Pancreas (tissue), 10 donors: ENCODE data around the gene DNPH1. TPM values are rescaled to one million over a fixed set of nuclear protein-coding genes. Genes with fewer than 3 reads are reported as not detected.

Experiments
- ATAC-seq, 4 donors: fragments of 200-7000 bp; cut with Tn5 transposase; one replicate each; pipeline versions ENCODE4 v1.8.0 to v1.9.1; 2020; ENCODE audit warnings: mild to moderate bottlenecking in 4 of 4, moderate library complexity in 4 of 4
- DNase-seq, 6 donors: peaks; one replicate each; pipeline ENCODE4 v3.0.0-alpha.2; 2020
- FAIRE-seq: peaks from 2 replicates; lab custom pipeline; 2012; peaks lifted over from hg19 to GRCh38; lab: Jason Lieb, UNC
- H3K27ac ChIP-seq, 4 donors: fragments of 200-600 bp; sonication (generic); 1 replicate in 3 of 4; 2 replicates in 1 of 4; pipeline versions ENCODE4 v1.5.0 to v1.8.0; 2020
- H3K27me3 ChIP-seq, 4 donors: fragments of 200-600 bp; one replicate each; pipeline ENCODE4 v1.8.0; 2021
- H3K36me3 ChIP-seq, 3 donors: fragments of 200-600 bp; sonication (generic) in 1 of 3; one replicate each; pipeline versions ENCODE4 v1.5.0 to v1.8.0; 2020 to 2021
- H3K4me1 ChIP-seq, 3 donors: fragments of 200-600 bp; one replicate each; pipeline ENCODE4 v1.8.0; 2021
- H3K4me3 ChIP-seq, 4 donors: fragments of 200-600 bp; sonication (generic) in 2 of 4; one replicate each; pipeline versions ENCODE4 v1.5.0 to v1.8.0; 2020 to 2021
- H3K9me3 ChIP-seq, 4 donors: fragments of 200-600 bp; one replicate each; pipeline ENCODE4 v1.8.0; 2021
- CTCF ChIP-seq, 4 donors: fragments of 200-600 bp; sonication (generic) in 3 of 4; IDR thresholded peaks; one replicate each; pipeline versions ENCODE4 v1.5.0 to v1.8.0; 2021; ENCODE audit warnings: antibody characterized with exemption in 4 of 4
- WGBS, 2 donors: extraction: QIAGEN DNeasy Blood & Tissue Kit; methylation state at CpG; one replicate each; pipeline ENCODE4 v1.1.7; 2013; 5-methylcytosine and 5-hydroxymethylcytosine counted together
- intact Hi-C, 3 donors: fragments of 100-400 bp; cut with DNase I; formaldehyde crosslinking; loops; one replicate each; pipeline versions ENCODE4 v1.11.1 to v1.14.2; 2022
- polyA plus RNA-seq, 2 donors: library from polyadenylated mRNA; stranded (reverse); fragments of 200-250 nt; gene quantifications; one replicate each; pipeline ENCODE4 v1.2.3, GENCODE V29; 2013
- total RNA-seq, 6 donors: library from RNA; stranded (reverse); fragmentation: NEBNext Ultra II Directional in 4 of 6; extraction: Animal tissue kit (Norgen Biotek cat#: 25700) in 4 of 6; gene quantifications; one replicate each; pipeline versions ENCODE4 v1.2.1 to v1.2.4, GENCODE V29; 2021 to 2023
- donor health status: healthy with polysubstance abuse.
- donor health status: DM: no; HTN: no; CAD: no; lungs with moderate emphysema.
- donor health status: DM: no; HTN: no; CAD: no.
- donor health status: control.
- donor health status: control.
- donor health status: Bipolar disorder and iron deficiency.
- donor health status: DM: yes; HTN: yes; CAD: no.
- donor health status: DM: no; HTN: no; CAD: no.
- donor health status: DM: no; HTN: no; CAD: no.
- donor health status: DM: yes; HTN: yes; CAD: no.

The DNPH1 gene
- total and polyA plus RNA-seq, 8 donors, result 19.9 to 73.3 (median 43.2) TPM

- DNase-seq (no peak), FAIRE-seq (no peak), ATAC-seq (no peak)
- 69 to 70% methylated on average over 5 of the region's 5 CpGs for WGBS, 2 donors
- Histone ChIP-seq H3K27ac (no peak overlapping the region), H3K27me3 (no peaks in the 10 kb centered on the region), H3K4me3 (no peak overlapping the region), H3K9me3 (no peaks in the 10 kb centered on the region), H3K4me1 (peaks cover 0 to 6% (median 0%) of the 10 kb centered on the region in 3 donors), H3K36me3 (peaks cover 5 to 27% (median 15%) of the 10 kb centered on the region in 3 donors)
- TF ChIP-seq CTCF (IDR thresholded peaks at IDR 0.05), result no peak
- intact Hi-C loops, result no loop called here
These were observed 48.3 kb downstream of the DNPH1 start for GRCh38 chr6:43180985-43181384.

- no peak for TF ChIP-seq CTCF (IDR thresholded peaks at IDR 0.05)
- H3K9me3 ChIP-seq, result no peaks in the 10 kb centered on the region
- DNase-seq (no peak), FAIRE-seq (no peak), ATAC-seq (no peak)
- H3K4me1 ChIP-seq, result peaks cover 0 to 10% (median 2%) of the 10 kb centered on the region in 3 donors
- WGBS, 2 donors, result 84 to 85% methylated on average over 7 of the region's 7 CpGs
- intact Hi-C loops, result no loop called here
- peaks cover 5 to 33% (median 15%) of the 10 kb centered on the region in 3 donors for H3K36me3 ChIP-seq
- no peak overlapping the region for H3K27ac ChIP-seq
- no peaks in the 10 kb centered on the region for H3K27me3 ChIP-seq
- no peak overlapping the region for H3K4me3 ChIP-seq
These were observed 49.2 kb downstream of the DNPH1 start for GRCh38 chr6:43180058-43180457.

- TF ChIP-seq CTCF (IDR thresholded peaks at IDR 0.05), result no peak
- Histone ChIP-seq H3K4me3 (no peak overlapping the region), H3K27ac (no peak overlapping the region), H3K4me1 (peaks cover 0 to 13% (median 6%) of the 10 kb centered on the region in 3 donors), H3K36me3 (peaks cover 5 to 33% (median 15%) of the 10 kb centered on the region in 3 donors), H3K9me3 (no peaks in the 10 kb centered on the region), H3K27me3 (no peaks in the 10 kb centered on the region)
- intact Hi-C loops, result no loop called here
- ATAC-seq (no peak), FAIRE-seq (no peak), DNase-seq (no peak)
- 90% methylated on average over 19 to 20 of the region's 20 CpGs for WGBS, 2 donors
These were observed 50.1 kb downstream of the DNPH1 start for GRCh38 chr6:43178951-43179830.

GRCh38 chr6:43178150-43178549, 51.1 kb downstream of the DNPH1 start:
- no peak overlapping the region for H3K4me3 ChIP-seq
- FAIRE-seq (no peak), ATAC-seq (no peak), DNase-seq (no peak)
- intact Hi-C loops, result no loop called here
- H3K36me3 ChIP-seq, result peaks cover 5 to 33% (median 15%) of the 10 kb centered on the region in 3 donors
- H3K9me3 ChIP-seq, result no peaks in the 10 kb centered on the region
- H3K4me1 ChIP-seq, result peaks cover 8 to 21% (median 16%) of the 10 kb centered on the region in 3 donors
- TF ChIP-seq CTCF (IDR thresholded peaks at IDR 0.05), result no peak
- whole genome bisulfite sequencing, 2 donors, result 88% methylated on average over 12 of the region's 12 CpGs
- no peaks in the 10 kb centered on the region for H3K27me3 ChIP-seq
- H3K27ac ChIP-seq, result no peak overlapping the region

GRCh38 chr6:43176423-43176786, 52.9 kb downstream of the DNPH1 start:
- intact Hi-C loops, result no loop called here
- DNase-seq (no peak), ATAC-seq (no peak), FAIRE-seq (no peak)
- H3K27me3 ChIP-seq, result no peaks in the 10 kb centered on the region
- no peak overlapping the region for H3K27ac ChIP-seq
- peaks cover 8 to 24% (median 23%) of the 10 kb centered on the region in 3 donors for H3K4me1 ChIP-seq
- no peak overlapping the region for H3K4me3 ChIP-seq
- 95 to 96% methylated on average over 6 of the region's 6 CpGs for WGBS, 2 donors
- peaks cover 5 to 33% (median 15%) of the 10 kb centered on the region in 3 donors for H3K36me3 ChIP-seq
- no peaks in the 10 kb centered on the region for H3K9me3 ChIP-seq
- TF ChIP-seq CTCF (IDR thresholded peaks at IDR 0.05), result no peak
